GM18861 (cell line): ENCODE results near the gene SEC31B.

ENCODE experiments used
- ATAC-seq: cut with Tn5 transposase; IDR thresholded peaks from one replicate; pipeline ENCODE4 v1.9.1; 2021; ENCODE audit not compliant: unreplicated experiment

The SEC31B gene

GRCh38 chr10:100498059-100498458, 21.6 kb downstream of the SEC31B start:
- no peak for ATAC-seq

GRCh38 chr10:100496567-100496966, 23.1 kb downstream of the SEC31B start:
- no peak for ATAC-seq

GRCh38 chr10:100490531-100490930, 29.1 kb downstream of the SEC31B start:
- ATAC-seq, result no peak

GRCh38 chr10:100489396-100489795, 30.3 kb downstream of the SEC31B start:
- no peak for ATAC-seq

- ATAC-seq, result no peak
Observed at GRCh38 chr10:100487529-100487928, 32.1 kb downstream of the SEC31B start.

GRCh38 chr10:100485801-100486495, 33.7 kb downstream of the SEC31B start:
- no peak for ATAC-seq

- no peak for ATAC-seq
Observed at GRCh38 chr10:100485366-100485765, 34.3 kb downstream of the SEC31B start.

- no peak for ATAC-seq
Observed at GRCh38 chr10:100483876-100484666, 35.6 kb downstream of the SEC31B start.

- ATAC-seq, result no peak
Observed at GRCh38 chr10:100482834-100483185, 36.9 kb downstream of the SEC31B start.

GRCh38 chr10:100482181-100482833, 37.4 kb downstream of the SEC31B start:
- ATAC-seq, result no peak

- ATAC-seq, result peak; percentile 98
Observed at GRCh38 chr10:100481462-100482081, 38.1 kb downstream of the SEC31B start.

- no peak for ATAC-seq
Observed at GRCh38 chr10:100480002-100480401, 39.7 kb downstream of the SEC31B start.

- ATAC-seq, result no peak
Observed at GRCh38 chr10:100479037-100479436, 40.6 kb downstream of the SEC31B start.

- ATAC-seq, result no peak
Observed at GRCh38 chr10:100477970-100478369, 41.7 kb downstream of the SEC31B start.

GRCh38 chr10:100470367-100470766, 49.3 kb downstream of the SEC31B start:
- no peak for ATAC-seq

GRCh38 chr10:100469756-100470155, 49.9 kb downstream of the SEC31B start:
- no peak for ATAC-seq

GRCh38 chr10:100468978-100469377, 50.7 kb downstream of the SEC31B start:
- no peak for ATAC-seq

GRCh38 chr10:100468322-100468721, 51.3 kb downstream of the SEC31B start:
- no peak for ATAC-seq

- no peak for ATAC-seq
Observed at GRCh38 chr10:100462709-100463108, 57.0 kb downstream of the SEC31B start, which contains the start of gene WNT8B. TSS of gene WNT8B (plus strand) at chr10:100463009. CDS start at chr10:100463169, 160 bp downstream.

GRCh38 chr10:100448951-100449350, 70.7 kb downstream of the SEC31B start:
- no peak for ATAC-seq

- no peak for ATAC-seq
Observed at GRCh38 chr10:100447663-100448062, 72.0 kb downstream of the SEC31B start.
